H1 (cell line): ENCODE measurements around the gene SLC15A3. TPM values are rescaled to one million over a fixed set of nuclear protein-coding genes. Genes with fewer than 3 reads are reported as not detected.

Experiments
- CTCF ChIA-PET: fragments of 300-600 bp; sonication (Branson Sonifier 250); formaldehyde crosslinking; loops from one replicate; lab custom pipeline; 2021; ENCODE audit not compliant: partially characterized antibody; lab: Charles Lee
- POLR2A ChIA-PET: fragments of 300-600 bp; sonication (Branson Sonifier 250); formaldehyde crosslinking; loops from one replicate; lab custom pipeline; 2021; ENCODE audit warnings: inconsistent platforms; ENCODE audit not compliant: partially characterized antibody; lab: Charles Lee
- DNase-seq, 2 experiments: peaks; one replicate each; pipeline versions ENCODE4 v3.0.0 to v3.0.0-alpha.2; 2010 to 2022; ENCODE audit warnings: low spot score in 2 of 2, low read depth in 1 of 2, mixed read lengths in 1 of 2
- FAIRE-seq: peaks from 2 replicates; lab custom pipeline; 2011; peaks lifted over from hg19 to GRCh38; lab: Jason Lieb, UNC
- H2AFZ ChIP-seq: 2 replicates; pipeline ENCODE4 v1.8.1; 2012; ENCODE audit warnings: low read length, inconsistent platforms
- H2AK5ac ChIP-seq: 2 replicates; pipeline ENCODE4 v1.6.1; 2013; ENCODE audit warnings: low read depth, low read length
- H2BK120ac ChIP-seq: replicated peaks from 2 replicates; pipeline ENCODE3; 2013; ENCODE audit warnings: low read depth, low read length, inconsistent platforms
- H2BK12ac ChIP-seq: 2 replicates; pipeline ENCODE4 v1.6.1; 2013; ENCODE audit warnings: low read depth, low read length
- H2BK15ac ChIP-seq: 2 replicates; pipeline ENCODE4 v1.6.1; 2013; ENCODE audit warnings: low read length
- H2BK20ac ChIP-seq: 2 replicates; pipeline ENCODE4 v1.6.1; 2013; ENCODE audit warnings: low read length
- H2BK5ac ChIP-seq: 2 replicates; pipeline ENCODE4 v1.6.1; 2013; ENCODE audit warnings: low read depth, low read length
- H3K14ac ChIP-seq: 2 replicates; pipeline ENCODE4 v1.6.1; 2013; ENCODE audit warnings: inconsistent platforms; ENCODE audit not compliant: insufficient read length
- H3K18ac ChIP-seq: 2 replicates; pipeline ENCODE4 v1.6.1; 2013; ENCODE audit warnings: low read length; ENCODE audit errors: extremely low read depth
- H3K23ac ChIP-seq: 2 replicates; pipeline ENCODE4 v1.6.1; 2013; ENCODE audit warnings: inconsistent platforms; ENCODE audit not compliant: insufficient read length
- H3K23me2 ChIP-seq: 2 replicates; pipeline ENCODE4 v1.6.1; 2013; ENCODE audit warnings: low read depth, low read length
- H3K27ac ChIP-seq: 2 replicates; pipeline ENCODE4 v1.6.1; 2011; ENCODE audit warnings: low read depth, low read length, inconsistent platforms
- H3K27me3 ChIP-seq, 4 experiments: replicated peaks in 1 of 4; 1 replicate in 1 of 4; 2 replicates in 3 of 4; pipeline versions ENCODE4 v1.6.1 to v1.8.1; 2011 to 2013; ENCODE audit warnings: low read length in 3 of 4, mild to moderate bottlenecking in 3 of 4, inconsistent platforms in 2 of 4, mixed read lengths in 2 of 4, moderate library complexity in 1 of 4; ENCODE audit not compliant: control insufficient read depth in 3 of 4, insufficient read depth in 3 of 4; ENCODE audit errors: extremely low read depth in 1 of 4
- H3K36me3 ChIP-seq, 4 experiments: 2 replicates each; pipeline versions ENCODE4 v1.6.1 to v1.8.1; 2011 to 2013; ENCODE audit warnings: mild to moderate bottlenecking in 4 of 4, low read length in 3 of 4, moderate library complexity in 2 of 4, control low read depth in 1 of 4, inconsistent platforms in 1 of 4; ENCODE audit not compliant: insufficient read depth in 4 of 4, control insufficient read depth in 2 of 4
- H3K4ac ChIP-seq: replicated peaks from 2 replicates; pipeline ENCODE3; 2013; ENCODE audit warnings: low read length, low read depth, mixed read lengths, inconsistent platforms; ENCODE audit not compliant: insufficient read length
- H3K4me1 ChIP-seq, 4 experiments: replicated peaks in 1 of 4; 1 replicate in 1 of 4; 2 replicates in 3 of 4; pipeline versions ENCODE4 v1.6.1 to v1.8.1; 2011 to 2013; ENCODE audit warnings: low read length in 3 of 4, inconsistent platforms in 2 of 4, mixed read lengths in 1 of 4; ENCODE audit not compliant: insufficient read depth in 4 of 4, control insufficient read depth in 3 of 4
- H3K4me2 ChIP-seq, 2 experiments: 2 replicates each; pipeline versions ENCODE4 v1.6.1 to v1.8.1; 2011 to 2013; ENCODE audit warnings: low read depth in 2 of 2, low read length in 2 of 2, control low read depth in 1 of 2, inconsistent platforms in 1 of 2, mild to moderate bottlenecking in 1 of 2; ENCODE audit not compliant: insufficient read depth in 1 of 2
- H3K4me3 ChIP-seq, 4 experiments: fragments of 200-600, 300-600 bp in 1 of 4; sonication (generic), shearing (Covaris generic), sonication (Bioruptor Twin) in 1 of 4; 2 replicates each; pipeline versions ENCODE4 v1.5.1 to v1.8.1; 2011 to 2016; ENCODE audit warnings: low read length in 4 of 4, low read depth in 3 of 4, control low read depth in 2 of 4, inconsistent platforms in 2 of 4, mild to moderate bottlenecking in 2 of 4, mixed read lengths in 1 of 4, moderate library complexity in 1 of 4; ENCODE audit not compliant: insufficient read depth in 2 of 4; ENCODE audit errors: extremely low read depth in 1 of 4
- H3K56ac ChIP-seq: replicated peaks from 2 replicates; pipeline ENCODE3; 2013; ENCODE audit warnings: low read depth, mild to moderate bottlenecking, mixed read lengths, low read length, inconsistent platforms; ENCODE audit not compliant: insufficient read length
- H3K79me1 ChIP-seq: 2 replicates; pipeline ENCODE4 v1.6.1; 2013; ENCODE audit warnings: low read depth, low read length, control low read depth
- H3K79me2 ChIP-seq, 2 experiments: 2 replicates each; pipeline versions ENCODE4 v1.6.1 to v1.8.1; 2012 to 2013; ENCODE audit warnings: low read length in 2 of 2, mild to moderate bottlenecking in 2 of 2, inconsistent platforms in 1 of 2; ENCODE audit not compliant: insufficient read depth in 2 of 2, control insufficient read depth in 1 of 2
- H3K9ac ChIP-seq, 4 experiments: replicated peaks in 1 of 4; 1 replicate in 1 of 4; 2 replicates in 3 of 4; pipeline versions ENCODE4 v1.6.1 to v1.8.1; 2011 to 2013; ENCODE audit warnings: low read depth in 3 of 4, low read length in 3 of 4, control low read depth in 2 of 4, mild to moderate bottlenecking in 2 of 4, moderate library complexity in 2 of 4, inconsistent platforms in 1 of 4; ENCODE audit errors: extremely low read depth in 1 of 4
- H3K9me3 ChIP-seq, 2 experiments: 2 replicates each; pipeline versions ENCODE4 v1.6.1 to v1.8.1; 2012 to 2013; ENCODE audit warnings: mild to moderate bottlenecking in 2 of 2, moderate library complexity in 2 of 2, control low read depth in 1 of 2, inconsistent platforms in 1 of 2, low read depth in 1 of 2, low read length in 1 of 2, mixed read lengths in 1 of 2; ENCODE audit not compliant: insufficient read depth in 2 of 2
- H4K20me1 ChIP-seq, 2 experiments: replicated peaks in 1 of 2; 2 replicates each; pipeline versions ENCODE3 to v1.8.1; 2011 to 2013; ENCODE audit warnings: inconsistent platforms in 2 of 2, low read length in 2 of 2, mild to moderate bottlenecking in 1 of 2; ENCODE audit not compliant: insufficient read depth in 2 of 2, control insufficient read depth in 1 of 2
- H4K5ac ChIP-seq: 2 replicates; pipeline ENCODE4 v1.6.1; 2013; ENCODE audit warnings: low read length, low read depth, mixed read lengths, inconsistent platforms; ENCODE audit not compliant: insufficient read length
- H4K8ac ChIP-seq: 2 replicates; pipeline ENCODE4 v1.8.0; 2013; ENCODE audit warnings: mild to moderate bottlenecking, moderate library complexity, low read length, inconsistent platforms; ENCODE audit not compliant: insufficient read depth; ENCODE audit errors: extremely low read depth
- H4K91ac ChIP-seq: replicated peaks from 2 replicates; pipeline ENCODE3; 2013; ENCODE audit warnings: low read length, mixed read lengths, inconsistent platforms; ENCODE audit not compliant: insufficient read length
- CHD2 ChIP-seq: IDR thresholded peaks from 2 replicates; pipeline ENCODE4 v1.6.1; 2012; ENCODE audit warnings: low read length, improper control_type of control experiment
- RAD21 ChIP-seq, 2 experiments: IDR thresholded peaks in 1 of 2; conservative IDR thresholded peaks in 1 of 2; 2 replicates each; pipeline ENCODE4 v1.6.1; 2011; ENCODE audit warnings: low read depth in 2 of 2, low read length in 2 of 2, improper control_type of control experiment in 1 of 2, inconsistent platforms in 1 of 2, mild to moderate bottlenecking in 1 of 2, moderate library complexity in 1 of 2
- SIN3A ChIP-seq, 2 experiments: IDR thresholded peaks in 1 of 2; conservative IDR thresholded peaks in 1 of 2; 2 replicates each; pipeline ENCODE4 v1.6.1; 2011 to 2012; ENCODE audit warnings: low read length in 2 of 2, improper control_type of control experiment in 1 of 2, low read depth in 1 of 2, mild to moderate bottlenecking in 1 of 2
- TBP ChIP-seq: IDR thresholded peaks from 2 replicates; pipeline ENCODE4 v1.6.1; 2011; ENCODE audit warnings: low read depth, low read length, improper control_type of control experiment
- WGBS, 2 experiments: shearing (Covaris generic) in 1 of 2; methylation state at CpG; one replicate each; pipeline versions ENCODE4 v1.1.6 to v1.1.7; 2013 to 2015; ENCODE audit warnings: low lambda C conversion rate in 2 of 2, mixed read lengths in 2 of 2, inconsistent platforms in 1 of 2, low coverage in 1 of 2, missing lambda C conversion rate in 1 of 2; ENCODE audit not compliant: insufficient replicate concordance in 2 of 2, insufficient coverage in 1 of 2, insufficient read length in 1 of 2; ENCODE audit errors: extremely low coverage in 1 of 2, missing lambda C conversion rate in 1 of 2; 5-methylcytosine and 5-hydroxymethylcytosine counted together
- polyA plus RNA-seq, 7 experiments: library from polyadenylated mRNA; depleted of rRNA in 3 of 7; stranded (reverse) in 5 of 7; unstranded in 2 of 7; fragments of >200 nt in 5 of 7; fragments of 200-250 nt in 2 of 7; gene quantifications; 1 replicate in 5 of 7; 2 replicates in 1 of 7; 4 replicates in 1 of 7; pipeline versions ENCODE4 v1.2.1 to v1.2.3, GENCODE V29; 2011 to 2013; ENCODE audit warnings: missing spikeins in 2 of 7, mixed read lengths in 2 of 7
- total RNA-seq: library from RNA; stranded (reverse); fragmentation: NEBNext Ultra II Directional; extraction: Animal tissue kit (Norgen Biotek cat#: 25700); gene quantifications from 2 replicates; pipeline ENCODE4 v1.2.1, GENCODE V29; 2021
- TF ChIP-seq, protein P1 (sequence below), 3 experiments: IDR thresholded peaks; 1 replicate in 2 of 3; 2 replicates in 1 of 3; pipeline versions ENCODE4 v1.5.1 to v1.6.1; 2011; ENCODE audit warnings: low read length in 3 of 3, mild to moderate bottlenecking in 3 of 3, inconsistent platforms in 2 of 3, low read depth in 1 of 3, moderate library complexity in 1 of 3; ENCODE audit not compliant: insufficient read depth in 1 of 3; ENCODE audit errors: control extremely low read depth in 1 of 3

SLC15A3 gene
- total and polyA plus RNA-seq, 2 of the 8 experiments (the other 6 are each of a cell fraction or from before 2014, with no cell fraction given), result 25.8 to 31.0 TPM

DNA sequence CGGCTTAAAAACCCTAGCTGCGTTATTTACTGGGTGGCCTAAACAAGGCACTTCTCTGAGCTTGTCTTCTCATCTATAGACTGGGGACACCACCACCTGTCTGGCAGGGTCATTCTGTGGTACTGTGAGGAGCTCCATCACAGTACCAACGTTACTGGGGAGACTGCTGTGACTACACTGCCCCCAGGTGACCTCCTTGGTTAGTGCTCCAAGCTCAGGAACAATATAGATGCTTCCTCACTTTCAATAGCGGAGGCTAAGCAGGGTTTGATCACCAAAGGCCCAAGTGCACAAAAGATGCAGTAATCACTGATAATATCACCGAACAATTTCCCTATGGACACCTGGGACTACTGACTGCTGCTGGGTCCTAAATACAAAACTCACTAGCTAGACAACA, 64.4 kb downstream of the SLC15A3 start:
- Histone ChIP-seq H3K36me3 (peaks cover 0 to 15% (median 4%) of the 10 kb centered on the region in 4 experiments; a peak in 4 of 8 replicates), H3K18ac (no peak overlapping the region), H3K27ac (no peak overlapping the region), H3K4me1 (no peaks in the 10 kb centered on the region), H3K9me3 (no peaks in the 10 kb centered on the region), H4K5ac (no peak overlapping the region), H2BK120ac (no peak overlapping the region), H2AFZ (no peak overlapping the region), H2BK5ac (no peak overlapping the region), H3K79me1 (no peaks in the 10 kb centered on the region; the same call in 1 of the 2 replicates), H2AK5ac (no peak overlapping the region), H2BK20ac (no peak overlapping the region), H3K79me2 (no peaks in the 10 kb centered on the region), H4K91ac (no peak overlapping the region), H4K8ac (no peak overlapping the region), H2BK12ac (no peak overlapping the region), H3K23me2 (no peaks in the 10 kb centered on the region), H3K23ac (no peak overlapping the region), H3K27me3 (no peaks in the 10 kb centered on the region), H4K20me1 (peaks cover 0 to 7% of the 10 kb centered on the region in 2 experiments), H3K56ac (no peak overlapping the region), H3K4me2 (no peak overlapping the region)
- FAIRE-seq (no peak), DNase-seq (peak in 1 of 2 experiments; percentile 60)
- POLR2A ChIA-PET, result interaction anchor here (0.6 to 3.5 kb wide), 9 partner anchors 10 to 113 kb away, joined by 3 to 18 read pairs (median 5); partner anchors contain the start of gene PRPF19
- TF ChIP-seq RAD21 (IDR thresholded peaks at IDR 0.05 in 1 of 2, conservative IDR thresholded peaks at IDR 0.05 in 1 of 2; ENCODE audit: low read depth in 2 of 2, low read length in 2 of 2) (peak; percentile 92 to 93), SIN3A (conservative IDR thresholded peaks at IDR 0.05 in 1 of 2, IDR thresholded peaks at IDR 0.05 in 1 of 2; ENCODE audit: low read depth in 1 of 2, low read length in 2 of 2) (no peak), TBP (no peak), CHD2 (no peak)
- TF ChIP-seq, protein P1, sequence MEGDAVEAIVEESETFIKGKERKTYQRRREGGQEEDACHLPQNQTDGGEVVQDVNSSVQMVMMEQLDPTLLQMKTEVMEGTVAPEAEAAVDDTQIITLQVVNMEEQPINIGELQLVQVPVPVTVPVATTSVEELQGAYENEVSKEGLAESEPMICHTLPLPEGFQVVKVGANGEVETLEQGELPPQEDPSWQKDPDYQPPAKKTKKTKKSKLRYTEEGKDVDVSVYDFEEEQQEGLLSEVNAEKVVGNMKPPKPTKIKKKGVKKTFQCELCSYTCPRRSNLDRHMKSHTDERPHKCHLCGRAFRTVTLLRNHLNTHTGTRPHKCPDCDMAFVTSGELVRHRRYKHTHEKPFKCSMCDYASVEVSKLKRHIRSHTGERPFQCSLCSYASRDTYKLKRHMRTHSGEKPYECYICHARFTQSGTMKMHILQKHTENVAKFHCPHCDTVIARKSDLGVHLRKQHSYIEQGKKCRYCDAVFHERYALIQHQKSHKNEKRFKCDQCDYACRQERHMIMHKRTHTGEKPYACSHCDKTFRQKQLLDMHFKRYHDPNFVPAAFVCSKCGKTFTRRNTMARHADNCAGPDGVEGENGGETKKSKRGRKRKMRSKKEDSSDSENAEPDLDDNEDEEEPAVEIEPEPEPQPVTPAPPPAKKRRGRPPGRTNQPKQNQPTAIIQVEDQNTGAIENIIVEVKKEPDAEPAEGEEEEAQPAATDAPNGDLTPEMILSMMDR (IDR thresholded peaks at IDR 0.05; ENCODE audit: control extremely low read depth in 1 of 3, insufficient read depth in 1 of 3, low read depth in 1 of 3, low read length in 3 of 3), result peak; percentile 54 to 85 (median 84)
- TF ChIP-seq, all 59 proteins: peak for 2
- H3K9ac ChIP-seq, result no peak overlapping the region
- no peak overlapping the region for H3K4ac ChIP-seq
- H3K14ac ChIP-seq, result no peak overlapping the region
- CTCF ChIA-PET, result interaction anchor here (0.7 to 23.0 kb wide), 39 partner anchors 11 to 307 kb away, joined by 3 to 522 read pairs (median 5); partner anchors contain the start of genes MS4A10, PRPF19, TMEM109 and ZP1
- H2BK15ac ChIP-seq, result no peak overlapping the region
- 65% methylated on average over 5 of the region's 5 CpGs; no CpG with 5 or more reads in 1 of the 2 experiments for WGBS, 2 experiments
- H3K4me3 ChIP-seq, result no peak overlapping the region
